Peyer's patch (tissue), 4 donors: Measurements from ENCODE around the gene CNTNAP2.

Experiments used
- CTCF ChIP-seq, 6 experiments: fragments of 450-650 bp in 4 of 6; fragments of 200-600 bp in 2 of 6; sonication (generic) in 1 of 6; IDR thresholded peaks; one replicate each; pipeline ENCODE4 v1.5.1; 2017 to 2019; ENCODE audit warnings: antibody characterized with exemption in 6 of 6, mild to moderate bottlenecking in 3 of 6, moderate library complexity in 1 of 6
- POLR2A ChIP-seq, 2 donors: fragments of 450-650 bp; IDR thresholded peaks; one replicate each; pipeline ENCODE4 v1.5.1; 2017; ENCODE audit warnings: antibody characterized with exemption in 2 of 2, mild to moderate bottlenecking in 2 of 2, moderate library complexity in 2 of 2

GRCh38 chr7:147452816-147453215 is 1336.2 kb downstream of the CNTNAP2 start:
- TF ChIP-seq CTCF (IDR thresholded peaks at IDR 0.05) (no peak), POLR2A (IDR thresholded peaks at IDR 0.05) (no peak)
